ENCODE data around the gene CATSPER3.

The CATSPER3 gene

GRCh38 chr5:135030123-135030955 lies 62.6 kb downstream of the CATSPER3 start:
- DNase-seq (ENCODE audit: low spot score): no peak

GRCh38 chr5:135030956-135031812 lies 63.5 kb downstream of the CATSPER3 start:
- no peak for DNase-seq (ENCODE audit: low spot score)

- DNase-seq (ENCODE audit: low spot score): peak; percentile 34
Observed at GRCh38 chr5:135031813-135032694, 64.3 kb downstream of the CATSPER3 start.

- DNase-seq (ENCODE audit: low spot score): peak; percentile 33
Observed at GRCh38 chr5:135032695-135032998, 64.9 kb downstream of the CATSPER3 start.

GRCh38 chr5:135032999-135033861 lies 65.5 kb downstream of the CATSPER3 start:
- DNase-seq (ENCODE audit: low spot score): peak; percentile 52

GRCh38 chr5:135033901-135034235 lies 66.2 kb downstream of the CATSPER3 start, which contains the start of gene PITX1:
Gene PITX1, minus strand, starts transcription at chr5:135034228. Its CDS starts 347 bp downstream, at chr5:135033881.
- no peak for DNase-seq (ENCODE audit: low spot score)

- DNase-seq (ENCODE audit: low spot score): peak; percentile 64
Observed at GRCh38 chr5:135034236-135034962, 66.7 kb downstream of the CATSPER3 start.

- no peak for DNase-seq (ENCODE audit: low spot score)
Observed at GRCh38 chr5:135034963-135035677, 67.4 kb downstream of the CATSPER3 start.

- DNase-seq (ENCODE audit: low spot score): no peak
Observed at GRCh38 chr5:135035678-135036030, 67.9 kb downstream of the CATSPER3 start.

- DNase-seq (ENCODE audit: low spot score): no peak
Observed at GRCh38 chr5:135036405-135036804, 68.7 kb downstream of the CATSPER3 start.

- no peak for DNase-seq (ENCODE audit: low spot score)
Observed at GRCh38 chr5:135037519-135038204, 70.0 kb downstream of the CATSPER3 start.

- no peak for DNase-seq (ENCODE audit: low spot score)
Observed at GRCh38 chr5:135038205-135038812, 70.6 kb downstream of the CATSPER3 start.

- DNase-seq (ENCODE audit: low spot score): no peak
Observed at GRCh38 chr5:135038813-135039270, 71.1 kb downstream of the CATSPER3 start.

- no peak for DNase-seq (ENCODE audit: low spot score)
Observed at GRCh38 chr5:135039271-135040033, 71.7 kb downstream of the CATSPER3 start.

- no peak for DNase-seq (ENCODE audit: low spot score)
Observed at GRCh38 chr5:135040034-135040332, 72.3 kb downstream of the CATSPER3 start.

GRCh38 chr5:135040333-135041144 lies 72.8 kb downstream of the CATSPER3 start:
- no peak for DNase-seq (ENCODE audit: low spot score)

GRCh38 chr5:135041145-135041587 lies 73.5 kb downstream of the CATSPER3 start:
- no peak for DNase-seq (ENCODE audit: low spot score)

Measured in NAMALWA (cell line).